ENCODE results near the gene MYO1G. TPM values are rescaled to one million over a fixed set of nuclear protein-coding genes. Genes with fewer than 3 reads are reported as not detected.
A peak's percentile ranks its signal among the peaks of the same experiment; 100 is the strongest.

MYO1G gene
- total and polyA plus RNA-seq, 9 of the 15 experiments (the other 6 are each of a cell fraction or from before 2014, with no cell fraction given), result 0.03 to 0.62 (median 0.13) TPM; not detected in 1

- TF ChIP-seq FOXP4 (CRISPR knock-in tag; IDR thresholded peaks at IDR 0.05; ENCODE audit: borderline replicate concordance), result no peak
- TF ChIP-seq POLR2G (IDR thresholded peaks at IDR 0.05; ENCODE audit: low read depth, low read length), result peak; percentile 69
- TF ChIP-seq SMAD3 (CRISPR knock-in tag; conservative IDR thresholded peaks at IDR 0.05), result no peak
- no peak for TF ChIP-seq ZFP91 (CRISPR knock-in tag; IDR thresholded peaks at IDR 0.05)
These were observed 2.4 kb upstream of the MYO1G start (continued) for GRCh38 chr7:44981035-44981706.
